Neuronal stem cell (in vitro differentiated cells): ENCODE data around the gene KCNJ6.

ENCODE experiments used
- DNase-seq: peaks from one replicate; pipeline ENCODE4 v3.0.0-alpha.2; 2013; ENCODE audit warnings: low spot score
- H2AFZ ChIP-seq: one replicate; pipeline ENCODE4 v1.6.1; 2013; ENCODE audit warnings: mild to moderate bottlenecking, low read length, inconsistent platforms
- H2AK5ac ChIP-seq: 2 replicates; pipeline ENCODE4 v1.6.1; 2013; ENCODE audit warnings: low read depth, mild to moderate bottlenecking, inconsistent platforms, low read length, moderate library complexity, mixed read lengths
- H2BK120ac ChIP-seq: 2 replicates; pipeline ENCODE4 v1.6.1; 2013; ENCODE audit warnings: low read depth, mild to moderate bottlenecking, inconsistent platforms, low read length, moderate library complexity, mixed read lengths
- H2BK12ac ChIP-seq: one replicate; pipeline ENCODE4 v1.6.1; 2013; ENCODE audit warnings: low read length, inconsistent platforms
- H2BK15ac ChIP-seq: 2 replicates; pipeline ENCODE4 v1.6.1; 2013; ENCODE audit warnings: mild to moderate bottlenecking, low read length, inconsistent platforms, mixed read lengths
- H2BK5ac ChIP-seq: one replicate; pipeline ENCODE4 v1.6.1; 2013; ENCODE audit warnings: inconsistent platforms, mild to moderate bottlenecking, low read length, moderate library complexity
- H3K14ac ChIP-seq: one replicate; pipeline ENCODE4 v1.6.1; 2013; ENCODE audit warnings: low read length, inconsistent platforms
- H3K18ac ChIP-seq: 2 replicates; pipeline ENCODE4 v1.6.1; 2013; ENCODE audit warnings: low read length, inconsistent platforms
- H3K23ac ChIP-seq: 2 replicates; pipeline ENCODE4 v1.6.1; 2013; ENCODE audit warnings: low read depth, mild to moderate bottlenecking, mixed read lengths, low read length, inconsistent platforms; ENCODE audit not compliant: poor library complexity
- H3K27ac ChIP-seq: replicated peaks from 3 replicates; pipeline ENCODE4 v1.5.1; 2013; ENCODE audit warnings: low read length, inconsistent platforms
- H3K27me3 ChIP-seq, 3 experiments: 2 replicates each; pipeline ENCODE4 v1.6.1; 2013; ENCODE audit warnings: low read length in 3 of 3, mild to moderate bottlenecking in 2 of 3, inconsistent platforms in 1 of 3, low read depth in 1 of 3, mixed read lengths in 1 of 3, moderate library complexity in 1 of 3; ENCODE audit not compliant: control insufficient read depth in 3 of 3, insufficient read depth in 3 of 3
- H3K36me3 ChIP-seq, 2 donors: replicated peaks in 1 of 2; 2 replicates each; pipeline ENCODE4 v1.6.1; 2013; ENCODE audit warnings: low read length in 2 of 2; ENCODE audit not compliant: control insufficient read depth in 2 of 2, insufficient read depth in 2 of 2
- H3K4ac ChIP-seq: 2 replicates; pipeline ENCODE4 v1.6.1; 2013; ENCODE audit warnings: inconsistent platforms, mild to moderate bottlenecking, low read length, moderate library complexity
- H3K4me1 ChIP-seq, 2 donors: 1 replicate in 1 of 2; 2 replicates in 1 of 2; pipeline ENCODE4 v1.6.1; 2013; ENCODE audit warnings: low read length in 2 of 2, low read depth in 1 of 2; ENCODE audit not compliant: control insufficient read depth in 2 of 2, insufficient read depth in 1 of 2
- H3K4me2 ChIP-seq: one replicate; pipeline ENCODE4 v1.6.1; 2013; ENCODE audit warnings: mild to moderate bottlenecking, low read length, inconsistent platforms; ENCODE audit not compliant: insufficient read depth, poor library complexity, severe bottlenecking
- H3K4me3 ChIP-seq, 2 donors: 2 replicates each; pipeline ENCODE4 v1.5.1; 2013; ENCODE audit warnings: low read length in 2 of 2, mild to moderate bottlenecking in 2 of 2, inconsistent platforms in 1 of 2, moderate library complexity in 1 of 2
- H3K79me1 ChIP-seq: one replicate; pipeline ENCODE4 v1.6.1; 2013; ENCODE audit warnings: low read depth, mild to moderate bottlenecking, inconsistent platforms, low read length, moderate library complexity
- H3K9ac ChIP-seq: one replicate; pipeline ENCODE4 v1.6.1; 2013; ENCODE audit warnings: mild to moderate bottlenecking, low read depth, low read length, inconsistent platforms; ENCODE audit not compliant: poor library complexity
- H3K9me3 ChIP-seq, 2 donors: replicated peaks in 1 of 2; 2 replicates each; pipeline versions ENCODE3 to v1.6.1; 2013; ENCODE audit warnings: low read length in 2 of 2, mild to moderate bottlenecking in 2 of 2, inconsistent platforms in 1 of 2, low read depth in 1 of 2, mixed read lengths in 1 of 2, moderate library complexity in 1 of 2; ENCODE audit not compliant: control insufficient read depth in 2 of 2, insufficient read depth in 1 of 2
- H4K8ac ChIP-seq: one replicate; pipeline ENCODE4 v1.6.1; 2013; ENCODE audit warnings: low read depth, mild to moderate bottlenecking, inconsistent platforms, low read length, moderate library complexity
- H4K91ac ChIP-seq: one replicate; pipeline ENCODE4 v1.6.1; 2013; ENCODE audit warnings: low read length, low read depth, mild to moderate bottlenecking, inconsistent platforms; ENCODE audit not compliant: poor library complexity
- WGBS, 2 donors: extraction: QIAGEN DNeasy Blood & Tissue Kit; methylation state at CpG; one replicate each; pipeline ENCODE4 v1.1.7; 2013; ENCODE audit warnings: missing lambda C conversion rate in 2 of 2, mixed read lengths in 1 of 2; ENCODE audit not compliant: insufficient read length in 2 of 2, insufficient replicate concordance in 1 of 2; ENCODE audit errors: extremely low coverage in 2 of 2; 5-methylcytosine and 5-hydroxymethylcytosine counted together

The KCNJ6 gene

GRCh38 chr21:37561941-37562919 lies 354.0 kb downstream of the KCNJ6 start:
- H2BK120ac ChIP-seq: no peak overlapping the region
- no peak overlapping the region for H3K9ac ChIP-seq
- H4K8ac ChIP-seq: no peak overlapping the region
- no peak for DNase-seq
- no peaks in the 10 kb centered on the region for H3K79me1 ChIP-seq
- no CpG with 5 or more reads among the region's 11 CpGs for WGBS, 2 donors
- H2BK12ac ChIP-seq: no peak overlapping the region
- peaks cover 0 to 3% of the 10 kb centered on the region in 2 donors for H3K9me3 ChIP-seq
- H3K27me3 ChIP-seq: peaks cover 0 to 9% (median 0%) of the 10 kb centered on the region in 3 experiments
- no peak overlapping the region for H3K18ac ChIP-seq
- no peak overlapping the region for H2AFZ ChIP-seq
- H2BK15ac ChIP-seq: no peak overlapping the region
- no peak overlapping the region for H3K4ac ChIP-seq
- no peak overlapping the region for H3K4me3 ChIP-seq
- no peak overlapping the region for H2BK5ac ChIP-seq
- no peak overlapping the region for H3K23ac ChIP-seq
- no peak overlapping the region for H3K14ac ChIP-seq
- no peak overlapping the region for H3K27ac ChIP-seq
- H3K4me1 ChIP-seq: peaks cover 3 to 17% of the 10 kb centered on the region in 2 donors
- no peaks in the 10 kb centered on the region for H3K36me3 ChIP-seq
- no peak overlapping the region for H3K4me2 ChIP-seq
- no peak overlapping the region for H2AK5ac ChIP-seq
- no peak overlapping the region for H4K91ac ChIP-seq

- Histone ChIP-seq H3K4me1 (peaks cover 3 to 17% of the 10 kb centered on the region in 2 donors), H2AFZ (no peak overlapping the region), H4K8ac (no peak overlapping the region), H3K4me2 (no peak overlapping the region), H2AK5ac (no peak overlapping the region), H3K9ac (no peak overlapping the region), H3K14ac (no peak overlapping the region), H3K23ac (peak overlapping the region; percentile 75), H3K9me3 (peaks cover 0 to 3% of the 10 kb centered on the region in 2 donors), H3K4me3 (no peak overlapping the region), H2BK15ac (no peak overlapping the region), H2BK12ac (no peak overlapping the region), H2BK120ac (no peak overlapping the region), H3K18ac (no peak overlapping the region), H3K79me1 (no peaks in the 10 kb centered on the region), H4K91ac (no peak overlapping the region), H3K4ac (no peak overlapping the region), H2BK5ac (no peak overlapping the region), H3K36me3 (no peaks in the 10 kb centered on the region), H3K27me3 (peaks cover 0 to 9% (median 0%) of the 10 kb centered on the region in 3 experiments), H3K27ac (no peak overlapping the region)
- WGBS, 2 donors: no CpG with 5 or more reads among the region's 7 CpGs
- no peak for DNase-seq
Measured at GRCh38 chr21:37561506-37561905, 354.8 kb downstream of the KCNJ6 start.

DNA sequence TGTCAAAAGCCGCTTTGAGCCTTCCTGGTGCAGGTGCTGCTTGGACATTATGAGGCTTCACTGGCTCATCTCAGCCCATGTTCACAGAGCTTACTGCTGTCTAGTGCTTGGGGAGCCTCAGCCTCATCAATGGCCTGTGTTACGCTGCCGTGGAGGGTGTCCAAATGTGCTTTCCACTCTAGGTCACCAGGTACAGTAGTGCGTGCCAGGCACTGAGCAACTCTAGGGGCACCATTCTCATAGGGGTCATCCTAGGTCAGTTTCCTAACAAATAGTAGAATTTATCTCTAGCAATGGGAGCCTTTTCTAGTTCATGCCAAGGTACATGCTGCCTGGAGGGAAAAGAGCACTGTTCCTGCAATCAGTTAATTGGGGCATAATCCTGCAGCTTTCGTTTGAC lies 355.9 kb downstream of the KCNJ6 start:
- Histone ChIP-seq H2AK5ac (no peak overlapping the region), H2BK120ac (no peak overlapping the region), H3K9ac (no peak overlapping the region), H2BK5ac (no peak overlapping the region), H3K18ac (no peak overlapping the region), H2BK15ac (no peak overlapping the region), H3K4me3 (no peak overlapping the region), H3K36me3 (no peaks in the 10 kb centered on the region), H4K8ac (no peak overlapping the region), H3K27me3 (peaks cover 0 to 9% (median 0%) of the 10 kb centered on the region in 3 experiments), H4K91ac (no peak overlapping the region), H2BK12ac (no peak overlapping the region), H3K23ac (no peak overlapping the region), H3K4me2 (no peak overlapping the region), H3K4me1 (peaks cover 3 to 19% of the 10 kb centered on the region in 2 donors), H3K79me1 (no peaks in the 10 kb centered on the region), H3K9me3 (peaks cover 0 to 3% of the 10 kb centered on the region in 2 donors), H2AFZ (no peak overlapping the region), H3K27ac (no peak overlapping the region), H3K4ac (no peak overlapping the region), H3K14ac (no peak overlapping the region)
- WGBS, 2 donors: no CpG with 5 or more reads among the region's 5 CpGs
- DNase-seq: no peak

GRCh38 chr21:37558676-37559211 lies 357.5 kb downstream of the KCNJ6 start:
- Histone ChIP-seq H2BK15ac (no peak overlapping the region), H3K23ac (no peak overlapping the region), H2BK120ac (no peak overlapping the region), H3K36me3 (no peaks in the 10 kb centered on the region), H2BK12ac (no peak overlapping the region), H3K27ac (no peak overlapping the region), H3K9ac (no peak overlapping the region), H3K27me3 (peaks cover 0 to 12% (median 0%) of the 10 kb centered on the region in 3 experiments), H3K4me2 (no peak overlapping the region), H3K14ac (no peak overlapping the region), H3K4ac (no peak overlapping the region), H3K4me1 (peaks cover 0 to 5% of the 10 kb centered on the region in 2 donors), H4K8ac (no peak overlapping the region), H3K4me3 (no peak overlapping the region), H3K18ac (no peak overlapping the region), H2AFZ (no peak overlapping the region), H2AK5ac (no peak overlapping the region), H4K91ac (no peak overlapping the region), H3K9me3 (peaks cover 0 to 3% of the 10 kb centered on the region in 2 donors), H3K79me1 (no peaks in the 10 kb centered on the region), H2BK5ac (no peak overlapping the region)
- DNase-seq: no peak
- whole genome bisulfite sequencing, 2 donors: no CpG with 5 or more reads among the region's 8 CpGs
